HepG2 (cell line): ENCODE measurements around the gene NID2. TPM values are rescaled to one million over a fixed set of nuclear protein-coding genes. Genes with fewer than 3 reads are reported as not detected.
A peak's percentile ranks its signal among the peaks of the same experiment; 100 is the strongest.

ENCODE experiments used
- ARID5B ChIP-seq: IDR thresholded peaks from 2 replicates; pipeline ENCODE4 v1.4.0; 2020; ENCODE audit warnings: mild to moderate bottlenecking, missing genetic modification reagents
- ATF4 ChIP-seq, 2 experiments: fragments of 450-650 bp in 1 of 2; sonication (generic) in 1 of 2; formaldehyde crosslinking; IDR thresholded peaks; 2 replicates each; pipeline versions ENCODE4 v1.5.0 to v1.8.0; 2020 to 2022; ENCODE audit warnings: mild to moderate bottlenecking in 1 of 2, missing genetic modification reagents in 1 of 2
- HNRNPLL ChIP-seq: fragments of 200-400 bp; formaldehyde crosslinking; IDR thresholded peaks from 2 replicates; pipeline ENCODE4 v1.6.1; 2017; ENCODE audit warnings: mild to moderate bottlenecking, low read depth, low read length; ENCODE audit not compliant: poor library complexity, severe bottlenecking
- NFIB ChIP-seq: sonication (generic); formaldehyde crosslinking; IDR thresholded peaks from 2 replicates; pipeline ENCODE4 v1.9.0; 2021; ENCODE audit warnings: missing genetic modification reagents, mild to moderate bottlenecking, borderline replicate concordance
- PAX8 ChIP-seq: sonication (generic); formaldehyde crosslinking; IDR thresholded peaks from 2 replicates; pipeline ENCODE4 v1.8.0; 2022; ENCODE audit warnings: mild to moderate bottlenecking, missing genetic modification reagents, borderline replicate concordance
- POLR2AphosphoS5 ChIP-seq: IDR thresholded peaks from 2 replicates; pipeline ENCODE4 v1.6.1; 2012; ENCODE audit warnings: low read depth, low read length
- REST ChIP-seq, 2 experiments: IDR thresholded peaks; 2 replicates each; pipeline ENCODE4 v1.6.1; 2011 to 2012; ENCODE audit warnings: low read length in 2 of 2, borderline replicate concordance in 1 of 2, low read depth in 1 of 2, mild to moderate bottlenecking in 1 of 2, moderate library complexity in 1 of 2
- SP4 ChIP-seq: sonication (generic); formaldehyde crosslinking; IDR thresholded peaks from 2 replicates; pipeline ENCODE4 v1.8.1; 2023; ENCODE audit warnings: mild to moderate bottlenecking, missing genetic modification reagents
- SUZ12 ChIP-seq: fragments of 150-350 bp; IDR thresholded peaks from 2 replicates; pipeline ENCODE4 v1.6.1; 2014; ENCODE audit warnings: low read depth, low read length
- TOE1 ChIP-seq: sonication (generic); formaldehyde crosslinking; IDR thresholded peaks from 2 replicates; pipeline ENCODE4 v1.4.0; 2020; ENCODE audit warnings: mild to moderate bottlenecking, missing genetic modification reagents
- TP53 ChIP-seq: sonication (generic); formaldehyde crosslinking; conservative IDR thresholded peaks from 2 replicates; pipeline ENCODE4 v1.4.0; 2020; ENCODE audit warnings: missing genetic modification reagents
- XBP1 ChIP-seq: sonication (generic); formaldehyde crosslinking; IDR thresholded peaks from 2 replicates; pipeline ENCODE4 v1.5.0; 2020; ENCODE audit warnings: missing genetic modification reagents
- ZFX ChIP-seq: sonication (generic); formaldehyde crosslinking; IDR thresholded peaks from 2 replicates; pipeline ENCODE4 v1.4.0; 2020; ENCODE audit warnings: mild to moderate bottlenecking, low read depth, missing genetic modification reagents, moderate library complexity
- ZNF180 ChIP-seq: sonication (generic); formaldehyde crosslinking; IDR thresholded peaks from 2 replicates; pipeline ENCODE4 v1.4.0; 2020; ENCODE audit warnings: low read depth, missing genetic modification reagents, borderline replicate concordance
- ZNF350 ChIP-seq: sonication (generic); formaldehyde crosslinking; IDR thresholded peaks from 2 replicates; pipeline ENCODE4 v1.4.0; 2020; ENCODE audit warnings: mild to moderate bottlenecking, low read depth, missing genetic modification reagents, borderline replicate concordance
- polyA plus RNA-seq, 8 experiments: library from polyadenylated mRNA; depleted of rRNA in 3 of 8; stranded (reverse) in 7 of 8; unstranded in 1 of 8; fragments of >200 nt; fragmentation: Illumina TruSeq in 4 of 8; extraction: Trizol in 4 of 8; gene quantifications; 2 replicates each; pipeline versions ENCODE4 v1.2.1 to v1.2.3, GENCODE V29; 2011 to 2016; ENCODE audit warnings: low read depth in 4 of 8, missing spikeins in 1 of 8, mixed read lengths in 1 of 8; ENCODE audit not compliant: insufficient read depth in 1 of 8
- total RNA-seq, 5 experiments: library from RNA; depleted of rRNA; stranded (reverse); fragments of >200 nt; fragmentation: Illumina TruSeq; extraction: Trizol; gene quantifications; 2 replicates each; pipeline ENCODE4 v1.2.3, GENCODE V29; 2016; ENCODE audit warnings: low read depth in 1 of 5
- TF ChIP-seq, protein P1 (sequence below): sonication (generic); formaldehyde crosslinking; IDR thresholded peaks from 2 replicates; pipeline ENCODE4 v1.9.0; 2022; ENCODE audit warnings: low read depth, missing genetic modification reagents

NID2 gene
- total and polyA plus RNA-seq, 2 of the 13 experiments (the other 11 are each of a cell fraction or from before 2014, with no cell fraction given): 0.11 TPM; not detected in 1

- TF ChIP-seq ZNF350 (peak; percentile 38; the same call in 1 of the 2 replicates), ZNF180 (CRISPR knock-in tag) (no peak), ATF4 (CRISPR knock-in tag; IDR thresholded peaks at IDR 0.05) (0 out of 4 replicates have a peak, but pooled peaks of 1 of the 2 experiments have one; percentile 16), PAX8 (CRISPR knock-in tag) (no peak), REST (IDR thresholded peaks at IDR 0.05; ENCODE audit: borderline replicate concordance in 1 of 2, low read depth in 1 of 2, low read length in 2 of 2) (no peak; a peak in 1 of 4 replicates), XBP1 (CRISPR knock-in tag) (no peak), TP53 (no peak), ARID5B (CRISPR knock-in tag) (peak; percentile 39; the same call in 1 of the 2 replicates), ZFX (CRISPR knock-in tag) (peak; percentile 97), TOE1 (CRISPR knock-in tag) (no peak), HNRNPLL (peak; percentile 10), SP4 (CRISPR knock-in tag) (peak; percentile 85), NFIB (CRISPR knock-in tag) (no peak), SUZ12 (no peak), POLR2AphosphoS5 (peak; percentile 80)
- TF ChIP-seq, protein P1, sequence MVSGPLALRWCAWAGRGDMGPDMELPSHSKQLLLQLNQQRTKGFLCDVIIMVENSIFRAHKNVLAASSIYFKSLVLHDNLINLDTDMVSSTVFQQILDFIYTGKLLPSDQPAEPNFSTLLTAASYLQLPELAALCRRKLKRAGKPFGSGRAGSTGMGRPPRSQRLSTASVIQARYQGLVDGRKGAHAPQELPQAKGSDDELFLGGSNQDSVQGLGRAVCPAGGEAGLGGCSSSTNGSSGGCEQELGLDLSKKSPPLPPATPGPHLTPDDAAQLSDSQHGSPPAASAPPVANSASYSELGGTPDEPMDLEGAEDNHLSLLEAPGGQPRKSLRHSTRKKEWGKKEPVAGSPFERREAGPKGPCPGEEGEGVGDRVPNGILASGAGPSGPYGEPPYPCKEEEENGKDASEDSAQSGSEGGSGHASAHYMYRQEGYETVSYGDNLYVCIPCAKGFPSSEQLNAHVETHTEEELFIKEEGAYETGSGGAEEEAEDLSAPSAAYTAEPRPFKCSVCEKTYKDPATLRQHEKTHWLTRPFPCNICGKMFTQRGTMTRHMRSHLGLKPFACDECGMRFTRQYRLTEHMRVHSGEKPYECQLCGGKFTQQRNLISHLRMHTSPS (CRISPR knock-in tag): no peak; the same call in 1 of the 2 replicates
Observed at GRCh38 chr14:51989293-51990234, 79.3 kb downstream of the NID2 start, which contains the start of gene RTRAF (continued).
